IPS-20b (cell line): ENCODE data around the gene USP32.
A peak's percentile ranks its signal among the peaks of the same experiment; 100 is the strongest.
"Not testable (repeated sequence)": the region's sequence is repeated elsewhere in the genome, so short reads cannot be mapped to it uniquely, and the experiment has no call there.

Source experiments
- H3K27ac ChIP-seq: one replicate; pipeline ENCODE4 v1.5.1; 2013; ENCODE audit warnings: low read length
- H3K27me3 ChIP-seq: 2 replicates; pipeline ENCODE4 v1.6.1; 2013; ENCODE audit warnings: mild to moderate bottlenecking, low read length, inconsistent platforms; ENCODE audit not compliant: insufficient read depth
- H3K36me3 ChIP-seq: 2 replicates; pipeline ENCODE4 v1.6.1; 2013; ENCODE audit warnings: low read depth, mild to moderate bottlenecking, inconsistent platforms, low read length, moderate library complexity; ENCODE audit not compliant: insufficient read depth
- H3K4me1 ChIP-seq: 2 replicates; pipeline ENCODE4 v1.6.1; 2013; ENCODE audit warnings: mild to moderate bottlenecking, control low read depth, inconsistent platforms, low read length, moderate library complexity; ENCODE audit not compliant: insufficient read depth
- H3K4me3 ChIP-seq: 2 replicates; pipeline ENCODE4 v1.5.1; 2013; ENCODE audit warnings: mild to moderate bottlenecking, low read length, inconsistent platforms
- H3K9ac ChIP-seq: 2 replicates; pipeline ENCODE4 v1.6.1; 2013; ENCODE audit warnings: low read depth, mild to moderate bottlenecking, inconsistent platforms, low read length, moderate library complexity
- H3K9me3 ChIP-seq: 2 replicates; pipeline ENCODE4 v1.6.1; 2013; ENCODE audit warnings: mild to moderate bottlenecking, low read depth, low read length, inconsistent platforms; ENCODE audit not compliant: insufficient read depth

The USP32 gene

DNA sequence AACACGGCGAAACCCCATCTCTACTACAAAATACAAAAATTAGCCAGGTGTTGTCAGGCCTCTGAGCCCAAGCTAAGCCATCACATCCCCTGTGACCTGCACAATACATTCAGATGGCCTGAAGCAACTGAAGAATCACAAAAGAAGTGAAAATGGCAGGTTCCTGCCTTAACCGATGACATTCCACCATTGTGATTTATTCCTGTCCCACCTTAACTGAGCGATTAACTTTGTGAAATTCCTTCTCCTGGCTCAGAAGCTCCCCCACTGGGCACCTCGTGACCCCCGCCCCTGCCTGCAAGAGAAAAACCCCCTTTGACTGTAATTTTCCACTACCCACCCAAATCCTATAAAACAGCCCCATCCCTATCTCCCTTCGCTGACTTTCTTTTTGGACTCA is 7.0 kb downstream of the USP32 start:
- Histone ChIP-seq H3K9ac (peak overlapping the region; percentile 63), H3K4me3 (peak overlapping the region; percentile 27; the same call in 1 of the 2 replicates), H3K4me1 (peaks cover 53% of the 10 kb centered on the region), H3K27ac (peak overlapping the region; percentile 91)
- not testable (repeated sequence) for H3K36me3 ChIP-seq, H3K9me3 ChIP-seq, H3K27me3 ChIP-seq

GRCh38 chr17:60383379-60383778 is 8.6 kb downstream of the USP32 start:
- H3K36me3 ChIP-seq = no peaks in the 10 kb centered on the region
- H3K9me3 ChIP-seq = no peaks in the 10 kb centered on the region
- no peak overlapping the region for H3K4me3 ChIP-seq
- H3K27ac ChIP-seq = no peak overlapping the region
- H3K4me1 ChIP-seq = peaks cover 46% of the 10 kb centered on the region
- H3K27me3 ChIP-seq = no peaks in the 10 kb centered on the region
- H3K9ac ChIP-seq = 0 out of 2 replicates have a peak overlapping the region, but pooled peaks have one; percentile 16

GRCh38 chr17:60381958-60382357 is 10.0 kb downstream of the USP32 start:
- H3K9ac ChIP-seq = no peak overlapping the region
- no peak overlapping the region for H3K27ac ChIP-seq
- no peaks in the 10 kb centered on the region for H3K36me3 ChIP-seq
- H3K27me3 ChIP-seq = no peaks in the 10 kb centered on the region
- H3K9me3 ChIP-seq = no peaks in the 10 kb centered on the region
- H3K4me3 ChIP-seq = no peak overlapping the region
- peaks cover 31% of the 10 kb centered on the region for H3K4me1 ChIP-seq

DNA sequence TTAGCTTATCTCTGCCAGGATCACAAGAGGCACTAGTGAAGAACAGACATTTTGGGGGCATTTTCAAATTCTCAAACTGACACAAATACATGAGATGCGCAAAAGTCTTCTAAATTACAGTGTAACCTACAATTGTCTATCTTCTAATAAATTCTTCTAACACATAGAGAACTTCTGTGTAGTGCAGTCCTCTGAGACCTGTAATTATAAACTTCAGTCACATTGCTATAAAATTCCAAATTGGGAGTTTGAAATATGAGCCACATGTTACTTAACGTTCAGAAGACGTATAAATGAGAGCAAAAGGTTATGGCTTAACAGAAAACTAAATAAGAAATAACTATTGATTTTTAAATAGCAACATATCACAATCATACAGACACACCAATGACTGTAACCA is 12.5 kb downstream of the USP32 start:
- not testable (repeated sequence) for H3K9me3 ChIP-seq, H3K27ac ChIP-seq, H3K36me3 ChIP-seq, H3K4me3 ChIP-seq, H3K27me3 ChIP-seq, H3K9ac ChIP-seq
- peaks cover 15% of the 10 kb centered on the region for H3K4me1 ChIP-seq

DNA sequence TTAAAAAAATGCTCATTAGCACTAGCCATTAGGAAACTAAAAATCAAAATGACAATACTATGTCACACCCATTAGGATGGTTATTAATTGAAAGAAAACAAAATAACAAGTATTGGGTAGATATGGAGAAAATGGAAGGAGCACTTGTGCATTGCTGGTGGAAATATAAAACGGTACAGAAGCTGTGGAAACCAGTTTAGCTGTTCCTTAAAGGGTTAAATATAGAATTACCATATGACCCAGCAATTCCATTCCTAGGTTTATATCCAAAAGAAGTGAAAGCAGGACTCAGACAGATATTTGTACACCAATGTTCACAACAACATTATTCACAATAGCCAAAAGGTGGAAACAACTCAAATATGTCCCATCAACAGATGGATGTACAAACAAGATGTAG is 13.7 kb downstream of the USP32 start:
- not testable (repeated sequence) for H3K27me3 ChIP-seq, H3K27ac ChIP-seq, H3K36me3 ChIP-seq, H3K9me3 ChIP-seq, H3K9ac ChIP-seq, H3K4me3 ChIP-seq, H3K4me1 ChIP-seq

- Histone ChIP-seq H3K4me3 (no peak overlapping the region), H3K4me1 (peaks cover 6% of the 10 kb centered on the region; the same call in 1 of the 2 replicates), H3K9ac (no peak overlapping the region), H3K36me3 (no peaks in the 10 kb centered on the region), H3K27me3 (no peaks in the 10 kb centered on the region), H3K9me3 (no peaks in the 10 kb centered on the region), H3K27ac (no peak overlapping the region)
Measured at GRCh38 chr17:60372790-60373483, 19.0 kb downstream of the USP32 start.

GRCh38 chr17:60371818-60372510 is 20.0 kb downstream of the USP32 start:
- Histone ChIP-seq H3K4me1 (peaks cover 7% of the 10 kb centered on the region; the same call in 1 of the 2 replicates), H3K36me3 (no peaks in the 10 kb centered on the region), H3K9ac (no peak overlapping the region), H3K9me3 (no peaks in the 10 kb centered on the region), H3K27ac (no peak overlapping the region), H3K4me3 (no peak overlapping the region), H3K27me3 (no peaks in the 10 kb centered on the region)

DNA sequence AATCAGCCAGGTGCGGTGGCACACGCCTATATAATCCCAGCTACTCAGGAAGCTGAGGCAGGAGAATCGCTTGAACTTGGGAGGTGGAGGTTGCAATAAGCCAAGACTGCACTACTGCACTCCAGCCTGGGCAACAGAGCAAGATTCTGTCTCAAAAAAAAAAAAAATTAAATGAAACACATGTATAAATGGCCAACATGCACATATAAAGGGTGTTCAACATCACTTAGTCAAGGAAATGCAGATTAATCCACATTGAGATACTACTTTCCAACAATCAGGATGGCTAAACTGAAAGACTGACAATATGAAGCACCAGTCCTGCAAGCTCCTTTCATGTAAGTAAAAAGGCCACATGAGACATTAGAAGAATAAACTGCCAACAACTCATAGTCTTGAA is 20.5 kb downstream of the USP32 start:
- H3K27ac ChIP-seq = no peak overlapping the region
- no peak overlapping the region for H3K4me3 ChIP-seq
- H3K9me3 ChIP-seq = no peaks in the 10 kb centered on the region
- no peak overlapping the region for H3K9ac ChIP-seq
- H3K36me3 ChIP-seq = no peaks in the 10 kb centered on the region
- peaks cover 7% of the 10 kb centered on the region; the same call in 1 of the 2 replicates for H3K4me1 ChIP-seq
- no peaks in the 10 kb centered on the region for H3K27me3 ChIP-seq

GRCh38 chr17:60369727-60370126 is 22.2 kb downstream of the USP32 start:
- no peak overlapping the region for H3K9ac ChIP-seq
- no peak overlapping the region for H3K27ac ChIP-seq
- H3K9me3 ChIP-seq = no peaks in the 10 kb centered on the region
- H3K27me3 ChIP-seq = no peaks in the 10 kb centered on the region
- no peak overlapping the region for H3K4me3 ChIP-seq
- H3K4me1 ChIP-seq = peaks cover 7% of the 10 kb centered on the region; the same call in 1 of the 2 replicates
- no peaks in the 10 kb centered on the region for H3K36me3 ChIP-seq

DNA sequence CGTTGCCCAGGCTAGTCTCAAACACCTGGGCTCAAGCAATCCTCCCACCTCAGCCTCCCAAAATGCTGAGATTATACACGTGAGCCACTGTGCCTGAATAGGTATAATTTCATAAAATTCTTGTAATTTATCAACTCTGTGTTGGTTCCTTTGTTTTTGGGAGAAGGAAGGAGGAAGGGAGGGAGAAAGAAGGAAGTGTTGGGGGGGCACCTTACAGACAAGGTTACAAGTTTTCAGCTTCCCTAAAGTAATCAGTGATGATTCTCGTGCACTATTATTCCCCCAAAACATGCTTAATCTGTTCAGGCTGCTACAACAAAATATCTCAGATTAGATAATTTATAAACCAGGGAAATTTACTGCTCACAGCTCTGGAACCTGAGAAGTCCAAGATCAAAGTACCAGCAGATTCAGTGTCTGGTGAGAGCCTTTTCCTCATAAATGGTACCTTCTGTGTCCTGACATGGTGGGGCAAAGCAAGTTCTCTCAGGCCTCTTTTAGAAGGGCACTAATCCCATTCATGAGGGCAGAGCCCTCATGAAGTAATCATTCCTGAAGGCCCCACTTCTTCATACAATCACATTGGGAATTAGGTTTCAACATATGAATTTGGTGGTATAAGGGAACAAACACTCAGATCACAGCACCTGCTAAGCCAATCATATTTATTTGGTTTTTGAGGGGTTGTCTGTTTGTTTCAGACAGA is 28.1 kb downstream of the USP32 start:
- Histone ChIP-seq H3K4me1 (peaks cover 2% of the 10 kb centered on the region; the same call in 1 of the 2 replicates), H3K4me3 (no peak overlapping the region), H3K27ac (no peak overlapping the region), H3K9me3 (no peaks in the 10 kb centered on the region), H3K27me3 (no peaks in the 10 kb centered on the region), H3K36me3 (no peaks in the 10 kb centered on the region), H3K9ac (no peak overlapping the region)

DNA sequence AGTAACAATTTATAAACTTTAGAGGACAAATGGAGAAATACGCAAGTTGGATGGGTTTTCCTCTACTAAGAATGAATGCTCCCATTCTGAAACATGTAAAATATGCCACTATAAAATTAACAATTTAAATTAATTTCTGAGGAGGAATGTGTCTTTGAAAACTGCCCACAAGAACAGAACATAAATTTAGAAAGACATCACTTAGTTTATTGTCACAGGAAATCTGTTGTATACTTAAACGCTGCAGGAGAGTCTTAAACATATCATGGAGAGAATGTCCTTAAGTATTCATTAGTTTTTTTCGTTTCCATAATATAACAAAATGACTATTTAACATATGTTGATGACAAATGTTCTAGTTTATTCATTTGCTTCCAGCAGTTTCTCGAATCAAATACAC is 29.6 kb downstream of the USP32 start:
- H3K4me1 ChIP-seq = no peaks in the 10 kb centered on the region
- no peak overlapping the region for H3K27ac ChIP-seq
- no peak overlapping the region for H3K4me3 ChIP-seq
- no peaks in the 10 kb centered on the region for H3K9me3 ChIP-seq
- no peaks in the 10 kb centered on the region for H3K36me3 ChIP-seq
- H3K27me3 ChIP-seq = no peaks in the 10 kb centered on the region
- no peak overlapping the region for H3K9ac ChIP-seq

- H3K27ac ChIP-seq = no peak overlapping the region
- no peaks in the 10 kb centered on the region for H3K9me3 ChIP-seq
- H3K36me3 ChIP-seq = no peaks in the 10 kb centered on the region
- H3K27me3 ChIP-seq = no peaks in the 10 kb centered on the region
- no peaks in the 10 kb centered on the region for H3K4me1 ChIP-seq
- H3K4me3 ChIP-seq = no peak overlapping the region
- no peak overlapping the region for H3K9ac ChIP-seq
Measured at GRCh38 chr17:60361889-60362288, 30.0 kb downstream of the USP32 start.
